WTC11 (cell line): ENCODE results near the gene KCNIP1. TPM values are rescaled to one million over a fixed set of nuclear protein-coding genes. Genes with fewer than 3 reads are reported as not detected.

Experiments
- ATAC-seq: fragments of 200-7000 bp; cut with Tn5 transposase; 2 replicates; pipeline ENCODE4 v1.10.0; 2021; ENCODE audit warnings: mild to moderate bottlenecking, moderate library complexity
- CTCF ChIA-PET: fragments of 300-600 bp; sonication (Branson Sonifier 250); formaldehyde crosslinking; loops from one replicate; lab custom pipeline; 2021; ENCODE audit warnings: antibody characterized with exemption; lab: Charles Lee
- POLR2A ChIA-PET: fragments of 350-600 bp; sonication (Branson Sonifier 250); formaldehyde crosslinking; loops from one replicate; lab custom pipeline; 2021; ENCODE audit warnings: antibody characterized with exemption; lab: Charles Lee
- DNase-seq: peaks from one replicate; pipeline ENCODE4 v3.0.0; 2021; ENCODE audit warnings: low spot score
- H3K27ac Mint-ChIP-seq: 2 replicates; pipeline ENCODE4 v1.8.0; 2021; ENCODE audit warnings: mixed read lengths
- H3K27me3 Mint-ChIP-seq: 2 replicates; pipeline ENCODE4 v1.8.0; 2021; ENCODE audit warnings: low read depth, mild to moderate bottlenecking, moderate library complexity, mixed read lengths
- H3K36me3 Mint-ChIP-seq: 2 replicates; pipeline ENCODE4 v1.8.0; 2021; ENCODE audit warnings: mixed read lengths
- H3K4me1 Mint-ChIP-seq: 2 replicates; pipeline ENCODE4 v1.8.0; 2022; ENCODE audit warnings: mixed read lengths
- H3K4me3 Mint-ChIP-seq: 2 replicates; pipeline ENCODE4 v1.8.0; 2021; ENCODE audit warnings: mild to moderate bottlenecking, moderate library complexity, mixed read lengths
- H3K9me3 Mint-ChIP-seq: 2 replicates; pipeline ENCODE4 v1.8.0; 2021; ENCODE audit warnings: mixed read lengths
- CBFB ChIP-seq: sonication (generic); formaldehyde crosslinking; IDR thresholded peaks from 2 replicates; pipeline ENCODE4 v1.8.1; 2022; ENCODE audit warnings: mild to moderate bottlenecking, low read depth, missing genetic modification reagents
- ESRRA ChIP-seq: sonication (generic); formaldehyde crosslinking; IDR thresholded peaks from 2 replicates; pipeline ENCODE4 v1.8.1; 2022; ENCODE audit warnings: mild to moderate bottlenecking, missing genetic modification reagents, borderline replicate concordance
- JAZF1 ChIP-seq: fragments of 250-450 bp; sonication (Bioruptor Pico); IDR thresholded peaks from 2 replicates; pipeline ENCODE4 v1.9.0; 2021; ENCODE audit warnings: moderate library complexity, mild to moderate bottlenecking, inconsistent platforms
- JUN ChIP-seq: sonication (generic); formaldehyde crosslinking; IDR thresholded peaks from 2 replicates; pipeline ENCODE4 v1.8.0; 2023; ENCODE audit warnings: mild to moderate bottlenecking, missing genetic modification reagents
- KAT7 ChIP-seq: sonication (generic); formaldehyde crosslinking; IDR thresholded peaks from 2 replicates; pipeline ENCODE4 v1.8.1; 2023; ENCODE audit warnings: missing genetic modification reagents, mild to moderate bottlenecking, borderline replicate concordance
- NFE2L1 ChIP-seq: sonication (generic); formaldehyde crosslinking; IDR thresholded peaks from 2 replicates; pipeline ENCODE4 v1.8.1; 2023; ENCODE audit warnings: missing genetic modification reagents
- TCF7 ChIP-seq: sonication (generic); formaldehyde crosslinking; IDR thresholded peaks from 2 replicates; pipeline ENCODE4 v1.8.0; 2022; ENCODE audit warnings: mild to moderate bottlenecking, low read depth, missing genetic modification reagents, moderate library complexity
- TEAD1 ChIP-seq: sonication (generic); formaldehyde crosslinking; IDR thresholded peaks from 2 replicates; pipeline ENCODE4 v1.8.0; 2022; ENCODE audit warnings: mild to moderate bottlenecking, missing genetic modification reagents
- ZNF138 ChIP-seq: sonication (generic); formaldehyde crosslinking; conservative IDR thresholded peaks from 2 replicates; pipeline ENCODE4 v1.8.1; 2022; ENCODE audit warnings: mild to moderate bottlenecking, moderate library complexity, missing genetic modification reagents
- ZNF423 ChIP-seq: fragments of 250-450 bp; sonication (Bioruptor Pico); IDR thresholded peaks from 2 replicates; pipeline ENCODE4 v2.1.2; 2022; ENCODE audit warnings: mild to moderate bottlenecking, moderate library complexity
- ZNF671 ChIP-seq: fragments of 250-450 bp; sonication (Bioruptor Pico); IDR thresholded peaks from 2 replicates; pipeline ENCODE4 v1.8.0; 2021; ENCODE audit warnings: mild to moderate bottlenecking
- total RNA-seq: library from RNA; stranded (reverse); gene quantifications from 3 replicates; pipeline ENCODE4 v1.2.3, GENCODE V29; 2021
- TF ChIP-seq, protein P1 (sequence below): sonication (generic); formaldehyde crosslinking; IDR thresholded peaks from 2 replicates; pipeline ENCODE4 v1.8.1; 2022; ENCODE audit warnings: mild to moderate bottlenecking, moderate library complexity, missing genetic modification reagents
- TF ChIP-seq, protein P2 (sequence below): fragments of 200-600 bp; IDR thresholded peaks from 2 replicates; pipeline ENCODE4 v1.8.0; 2022; ENCODE audit warnings: antibody characterized with exemption
- TF ChIP-seq, protein P3 (sequence below): sonication (generic); formaldehyde crosslinking; IDR thresholded peaks from 2 replicates; pipeline ENCODE4 v1.8.0; 2022; ENCODE audit warnings: missing genetic modification reagents
- TF ChIP-seq, protein P4 (sequence below): sonication (generic); formaldehyde crosslinking; IDR thresholded peaks from 2 replicates; pipeline ENCODE4 v1.8.1; 2022; ENCODE audit warnings: missing genetic modification reagents, borderline replicate concordance
- TF ChIP-seq, protein P5 (sequence below): sonication (generic); formaldehyde crosslinking; IDR thresholded peaks from 2 replicates; pipeline ENCODE4 v1.8.1; 2023; ENCODE audit warnings: mild to moderate bottlenecking, moderate library complexity, missing genetic modification reagents

The KCNIP1 gene
- total RNA-seq, 1 experiment from 2014 or later: 0.59 TPM

DNA sequence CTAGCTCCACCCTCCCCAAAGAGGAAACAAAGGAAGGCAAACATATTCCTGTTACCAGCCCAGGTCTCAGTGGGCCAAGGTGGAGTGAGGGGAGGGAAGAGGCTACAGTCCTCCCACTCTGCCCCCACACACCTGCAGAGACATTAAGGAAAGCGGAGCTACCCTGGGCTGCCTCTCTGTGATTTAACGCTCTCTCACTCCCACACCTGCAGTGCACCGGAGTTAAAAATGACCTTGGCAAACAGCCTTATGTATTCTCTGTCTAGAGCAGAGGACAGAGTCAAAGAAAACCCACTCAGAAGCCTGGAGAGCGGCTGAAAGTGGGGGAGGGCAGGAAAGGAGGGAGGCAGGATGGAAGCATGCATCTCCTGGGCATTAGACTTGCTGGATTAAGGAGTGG is 32.7 kb downstream of the KCNIP1 start:
- Mint-ChIP-seq H3K27me3 (no peaks in the 10 kb centered on the region), H3K4me1 (peaks cover 24% of the 10 kb centered on the region), H3K9me3 (no peaks in the 10 kb centered on the region), H3K4me3 (no peak overlapping the region), H3K36me3 (no peaks in the 10 kb centered on the region), H3K27ac (no peak overlapping the region)
- DNase-seq: no peak
- TF ChIP-seq ZNF671 (CRISPR knock-in tag): no peak
- no peak for TF ChIP-seq JUN (CRISPR knock-in tag)
- TF ChIP-seq, protein P1, sequence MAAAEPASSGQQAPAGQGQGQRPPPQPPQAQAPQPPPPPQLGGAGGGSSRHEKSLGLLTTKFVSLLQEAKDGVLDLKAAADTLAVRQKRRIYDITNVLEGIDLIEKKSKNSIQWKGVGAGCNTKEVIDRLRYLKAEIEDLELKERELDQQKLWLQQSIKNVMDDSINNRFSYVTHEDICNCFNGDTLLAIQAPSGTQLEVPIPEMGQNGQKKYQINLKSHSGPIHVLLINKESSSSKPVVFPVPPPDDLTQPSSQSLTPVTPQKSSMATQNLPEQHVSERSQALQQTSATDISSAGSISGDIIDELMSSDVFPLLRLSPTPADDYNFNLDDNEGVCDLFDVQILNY: no peak
- no peak for TF ChIP-seq ESRRA (CRISPR knock-in tag)
- TF ChIP-seq, protein P2, sequence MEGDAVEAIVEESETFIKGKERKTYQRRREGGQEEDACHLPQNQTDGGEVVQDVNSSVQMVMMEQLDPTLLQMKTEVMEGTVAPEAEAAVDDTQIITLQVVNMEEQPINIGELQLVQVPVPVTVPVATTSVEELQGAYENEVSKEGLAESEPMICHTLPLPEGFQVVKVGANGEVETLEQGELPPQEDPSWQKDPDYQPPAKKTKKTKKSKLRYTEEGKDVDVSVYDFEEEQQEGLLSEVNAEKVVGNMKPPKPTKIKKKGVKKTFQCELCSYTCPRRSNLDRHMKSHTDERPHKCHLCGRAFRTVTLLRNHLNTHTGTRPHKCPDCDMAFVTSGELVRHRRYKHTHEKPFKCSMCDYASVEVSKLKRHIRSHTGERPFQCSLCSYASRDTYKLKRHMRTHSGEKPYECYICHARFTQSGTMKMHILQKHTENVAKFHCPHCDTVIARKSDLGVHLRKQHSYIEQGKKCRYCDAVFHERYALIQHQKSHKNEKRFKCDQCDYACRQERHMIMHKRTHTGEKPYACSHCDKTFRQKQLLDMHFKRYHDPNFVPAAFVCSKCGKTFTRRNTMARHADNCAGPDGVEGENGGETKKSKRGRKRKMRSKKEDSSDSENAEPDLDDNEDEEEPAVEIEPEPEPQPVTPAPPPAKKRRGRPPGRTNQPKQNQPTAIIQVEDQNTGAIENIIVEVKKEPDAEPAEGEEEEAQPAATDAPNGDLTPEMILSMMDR: no peak
- TF ChIP-seq ZNF138 (CRISPR knock-in tag): no peak
- no peak for TF ChIP-seq ZNF423 (CRISPR knock-in tag)
- TF ChIP-seq NFE2L1: no peak
- TF ChIP-seq, protein P3, sequence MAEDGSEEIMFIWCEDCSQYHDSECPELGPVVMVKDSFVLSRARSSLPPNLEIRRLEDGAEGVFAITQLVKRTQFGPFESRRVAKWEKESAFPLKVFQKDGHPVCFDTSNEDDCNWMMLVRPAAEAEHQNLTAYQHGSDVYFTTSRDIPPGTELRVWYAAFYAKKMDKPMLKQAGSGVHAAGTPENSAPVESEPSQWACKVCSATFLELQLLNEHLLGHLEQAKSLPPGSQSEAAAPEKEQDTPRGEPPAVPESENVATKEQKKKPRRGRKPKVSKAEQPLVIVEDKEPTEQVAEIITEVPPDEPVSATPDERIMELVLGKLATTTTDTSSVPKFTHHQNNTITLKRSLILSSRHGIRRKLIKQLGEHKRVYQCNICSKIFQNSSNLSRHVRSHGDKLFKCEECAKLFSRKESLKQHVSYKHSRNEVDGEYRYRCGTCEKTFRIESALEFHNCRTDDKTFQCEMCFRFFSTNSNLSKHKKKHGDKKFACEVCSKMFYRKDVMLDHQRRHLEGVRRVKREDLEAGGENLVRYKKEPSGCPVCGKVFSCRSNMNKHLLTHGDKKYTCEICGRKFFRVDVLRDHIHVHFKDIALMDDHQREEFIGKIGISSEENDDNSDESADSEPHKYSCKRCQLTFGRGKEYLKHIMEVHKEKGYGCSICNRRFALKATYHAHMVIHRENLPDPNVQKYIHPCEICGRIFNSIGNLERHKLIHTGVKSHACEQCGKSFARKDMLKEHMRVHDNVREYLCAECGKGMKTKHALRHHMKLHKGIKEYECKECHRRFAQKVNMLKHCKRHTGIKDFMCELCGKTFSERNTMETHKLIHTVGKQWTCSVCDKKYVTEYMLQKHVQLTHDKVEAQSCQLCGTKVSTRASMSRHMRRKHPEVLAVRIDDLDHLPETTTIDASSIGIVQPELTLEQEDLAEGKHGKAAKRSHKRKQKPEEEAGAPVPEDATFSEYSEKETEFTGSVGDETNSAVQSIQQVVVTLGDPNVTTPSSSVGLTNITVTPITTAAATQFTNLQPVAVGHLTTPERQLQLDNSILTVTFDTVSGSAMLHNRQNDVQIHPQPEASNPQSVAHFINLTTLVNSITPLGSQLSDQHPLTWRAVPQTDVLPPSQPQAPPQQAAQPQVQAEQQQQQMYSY (CRISPR knock-in tag): no peak
- TF ChIP-seq CBFB (CRISPR knock-in tag): no peak
- TF ChIP-seq, protein P4, sequence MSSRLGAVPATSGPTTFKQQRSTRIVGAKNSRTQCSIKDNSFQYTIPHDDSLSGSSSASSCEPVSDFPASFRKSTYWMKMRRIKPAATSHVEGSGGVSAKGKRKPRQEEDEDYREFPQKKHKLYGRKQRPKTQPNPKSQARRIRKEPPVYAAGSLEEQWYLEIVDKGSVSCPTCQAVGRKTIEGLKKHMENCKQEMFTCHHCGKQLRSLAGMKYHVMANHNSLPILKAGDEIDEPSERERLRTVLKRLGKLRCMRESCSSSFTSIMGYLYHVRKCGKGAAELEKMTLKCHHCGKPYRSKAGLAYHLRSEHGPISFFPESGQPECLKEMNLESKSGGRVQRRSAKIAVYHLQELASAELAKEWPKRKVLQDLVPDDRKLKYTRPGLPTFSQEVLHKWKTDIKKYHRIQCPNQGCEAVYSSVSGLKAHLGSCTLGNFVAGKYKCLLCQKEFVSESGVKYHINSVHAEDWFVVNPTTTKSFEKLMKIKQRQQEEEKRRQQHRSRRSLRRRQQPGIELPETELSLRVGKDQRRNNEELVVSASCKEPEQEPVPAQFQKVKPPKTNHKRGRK: no peak
- POLR2A ChIA-PET: no interaction called here
- ATAC-seq: no peak
- CTCF ChIA-PET: interaction anchor here (0.7 kb wide), 1 partner anchor 28 kb away, joined by 3 read pairs; no protein-coding TSS in a partner anchor

DNA sequence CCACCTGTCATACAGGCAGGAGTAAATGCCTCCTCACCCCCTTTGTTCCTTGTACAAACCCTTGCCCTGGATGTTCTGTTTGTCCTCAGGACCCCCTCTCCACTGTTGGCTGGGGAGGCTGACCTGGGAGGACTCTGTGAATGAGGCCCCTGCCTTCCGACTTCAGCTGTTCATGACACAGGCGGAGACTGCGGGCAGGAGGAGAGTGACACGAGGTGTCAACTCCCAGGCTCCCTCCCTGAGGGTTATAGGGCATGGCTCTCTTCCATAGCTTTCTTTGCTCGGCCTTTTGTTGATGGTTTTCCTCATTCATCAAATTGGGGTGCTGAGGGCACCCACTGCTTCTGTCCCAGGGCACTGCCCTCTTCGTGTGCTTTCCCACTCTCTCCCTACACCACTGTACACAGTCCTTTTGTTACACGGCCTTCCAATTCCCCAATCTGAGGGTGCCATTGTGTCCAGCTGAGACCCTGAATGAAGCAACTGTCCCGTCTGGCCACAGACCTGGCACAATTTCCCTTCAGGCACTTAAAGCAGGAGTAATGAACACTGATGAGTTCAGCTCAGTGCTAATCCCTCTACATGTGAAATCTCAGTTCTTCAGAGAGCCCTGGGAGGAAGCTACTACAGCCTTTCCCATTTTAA is 33.8 kb downstream of the KCNIP1 start:
- CTCF ChIA-PET: interaction anchor here (0.7 kb wide), 2 partner anchors 29 to 88 kb away, joined by 3 read pairs; no protein-coding TSS in a partner anchor
- Mint-ChIP-seq H3K36me3 (no peaks in the 10 kb centered on the region), H3K27ac (no peak overlapping the region), H3K4me3 (no peak overlapping the region), H3K4me1 (peaks cover 23% of the 10 kb centered on the region), H3K9me3 (no peaks in the 10 kb centered on the region), H3K27me3 (no peaks in the 10 kb centered on the region)
- DNase-seq: no peak
- TF ChIP-seq, protein P5, sequence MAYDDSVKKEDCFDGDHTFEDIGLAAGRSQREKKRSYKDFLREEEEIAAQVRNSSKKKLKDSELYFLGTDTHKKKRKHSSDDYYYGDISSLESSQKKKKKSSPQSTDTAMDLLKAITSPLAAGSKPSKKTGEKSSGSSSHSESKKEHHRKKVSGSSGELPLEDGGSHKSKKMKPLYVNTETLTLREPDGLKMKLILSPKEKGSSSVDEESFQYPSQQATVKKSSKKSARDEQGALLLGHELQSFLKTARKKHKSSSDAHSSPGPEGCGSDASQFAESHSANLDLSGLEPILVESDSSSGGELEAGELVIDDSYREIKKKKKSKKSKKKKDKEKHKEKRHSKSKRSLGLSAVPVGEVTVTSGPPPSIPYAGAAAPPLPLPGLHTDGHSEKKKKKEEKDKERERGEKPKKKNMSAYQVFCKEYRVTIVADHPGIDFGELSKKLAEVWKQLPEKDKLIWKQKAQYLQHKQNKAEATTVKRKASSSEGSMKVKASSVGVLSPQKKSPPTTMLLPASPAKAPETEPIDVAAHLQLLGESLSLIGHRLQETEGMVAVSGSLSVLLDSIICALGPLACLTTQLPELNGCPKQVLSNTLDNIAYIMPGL (CRISPR knock-in tag): no peak
- no peak for TF ChIP-seq JAZF1
- no peak for TF ChIP-seq TEAD1 (CRISPR knock-in tag)
- TF ChIP-seq KAT7 (CRISPR knock-in tag): no peak
- TF ChIP-seq TCF7 (CRISPR knock-in tag): no peak
- POLR2A ChIA-PET: no interaction called here
- no peak for ATAC-seq
